Stimulated activated naive CD4-positive, alpha-beta T cell (primary cell): ENCODE results near the gene SLC8A2.
"Not testable (repeated sequence)": the region's sequence is repeated elsewhere in the genome, so short reads cannot be mapped to it uniquely, and the experiment has no call there.

ENCODE experiments used
- DNase-seq, 6 experiments: peaks; one replicate each; lab custom pipeline; 2025; lab: John Stamatoyannopoulos, UW

The SLC8A2 gene

DNA sequence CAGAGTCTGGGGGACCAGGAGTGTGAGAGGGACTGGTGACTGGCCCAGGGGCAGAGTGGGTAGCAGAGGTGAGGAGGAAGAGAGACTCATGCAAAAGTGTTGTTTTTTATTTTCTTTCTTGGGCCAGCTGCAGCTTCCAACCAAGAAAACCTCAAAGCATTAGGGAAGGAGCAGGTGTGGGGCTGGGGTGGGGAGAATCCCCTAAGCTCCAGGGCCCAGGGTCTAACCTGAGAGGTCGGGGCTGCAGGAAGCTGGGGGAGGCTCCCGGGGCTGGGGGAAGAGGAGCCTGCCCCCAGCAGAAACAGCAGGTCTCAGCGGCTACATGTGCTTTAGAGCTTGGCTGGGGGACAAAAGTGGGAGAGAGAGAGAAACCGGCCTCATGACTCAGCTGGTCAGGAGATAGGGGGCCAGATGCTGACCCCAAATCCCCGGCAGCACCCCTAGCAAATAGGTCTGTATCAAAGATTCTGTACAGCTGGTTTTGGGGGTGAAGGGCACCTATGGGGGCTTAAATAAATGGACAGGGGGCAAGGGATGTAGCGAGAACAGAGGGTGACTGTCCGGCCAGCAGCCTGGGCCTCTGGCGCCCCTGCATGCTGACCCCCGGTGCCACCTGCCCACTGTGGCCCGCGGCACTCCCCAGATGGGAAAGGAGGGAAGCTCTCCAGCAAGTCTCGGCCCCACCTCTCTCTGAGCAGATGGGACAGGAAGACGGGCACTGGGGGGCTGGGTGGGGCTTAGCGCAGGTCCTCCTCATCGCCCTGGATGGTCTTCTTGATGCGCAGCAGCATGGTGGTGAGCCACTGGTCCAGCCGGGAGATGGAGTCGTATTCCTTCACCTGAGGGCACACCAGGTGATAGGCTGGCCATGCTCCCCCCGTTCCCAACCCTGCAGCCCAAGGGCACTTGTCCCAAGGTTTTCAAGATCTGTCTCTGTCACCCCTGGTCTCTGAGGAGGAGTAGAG lies 16.1 kb upstream of the SLC8A2 start:
- DNase-seq: no peak

DNA sequence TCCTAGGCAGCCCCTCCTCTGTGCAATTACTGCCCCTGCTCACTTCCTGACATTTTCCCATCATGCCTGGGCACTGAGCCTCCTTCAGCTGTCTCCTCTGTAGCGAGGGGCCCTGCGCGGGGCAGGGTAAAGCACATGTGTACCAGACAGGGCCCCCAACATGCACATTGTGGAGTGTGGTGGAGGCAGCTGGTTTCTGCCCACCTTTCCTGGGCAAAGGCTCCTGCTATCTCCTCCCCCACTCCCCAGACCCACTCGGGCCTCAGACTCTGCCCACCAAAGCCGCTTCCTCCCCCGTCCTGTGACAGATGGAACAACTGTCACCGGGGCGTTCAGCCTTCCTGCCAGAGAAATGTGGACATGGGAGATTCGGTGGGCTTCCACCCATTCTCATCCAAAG lies 15.2 kb upstream of the SLC8A2 start:
- DNase-seq: no peak

DNA sequence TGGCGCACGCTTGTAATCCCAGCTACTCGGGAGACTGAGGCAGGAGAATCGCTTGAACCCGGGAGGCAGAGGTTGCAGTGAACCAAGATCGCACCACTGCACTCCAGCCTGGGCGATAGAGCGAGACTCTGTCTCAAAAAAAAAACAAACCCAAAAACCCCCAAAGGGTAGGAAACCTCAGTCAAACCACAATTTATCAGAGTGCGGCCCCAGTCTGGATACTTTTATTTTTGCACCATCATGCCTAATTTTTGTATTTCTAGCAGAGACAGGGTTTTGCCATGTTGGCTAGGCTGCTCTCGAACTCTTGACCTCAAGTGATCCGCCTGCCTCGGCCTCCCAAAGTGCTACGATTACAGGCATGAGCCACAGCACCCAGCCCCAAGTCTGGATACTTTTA lies 14.5 kb upstream of the SLC8A2 start:
- not testable (repeated sequence) for DNase-seq

DNA sequence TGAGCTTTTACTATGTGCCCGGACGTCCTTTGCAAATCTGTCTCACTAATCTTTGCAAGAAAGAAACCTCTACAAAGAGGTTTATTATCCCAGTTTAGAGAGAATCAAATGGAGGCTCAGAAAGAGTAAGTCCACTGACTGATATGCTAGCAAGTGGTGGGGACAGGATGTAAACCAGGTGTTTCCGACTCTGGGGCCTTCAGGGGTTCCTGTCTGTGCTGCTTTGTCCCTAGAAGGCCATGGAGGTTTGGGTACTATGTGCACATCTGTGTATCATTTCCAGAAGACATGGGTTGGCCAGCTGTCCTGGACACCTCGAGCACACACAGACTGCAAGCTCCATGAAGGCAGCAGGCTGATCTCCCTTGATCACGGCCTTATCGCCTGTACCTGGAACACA lies 13.5 kb upstream of the SLC8A2 start:
- DNase-seq: peak in 1 of 6 experiments; percentile 9

DNA sequence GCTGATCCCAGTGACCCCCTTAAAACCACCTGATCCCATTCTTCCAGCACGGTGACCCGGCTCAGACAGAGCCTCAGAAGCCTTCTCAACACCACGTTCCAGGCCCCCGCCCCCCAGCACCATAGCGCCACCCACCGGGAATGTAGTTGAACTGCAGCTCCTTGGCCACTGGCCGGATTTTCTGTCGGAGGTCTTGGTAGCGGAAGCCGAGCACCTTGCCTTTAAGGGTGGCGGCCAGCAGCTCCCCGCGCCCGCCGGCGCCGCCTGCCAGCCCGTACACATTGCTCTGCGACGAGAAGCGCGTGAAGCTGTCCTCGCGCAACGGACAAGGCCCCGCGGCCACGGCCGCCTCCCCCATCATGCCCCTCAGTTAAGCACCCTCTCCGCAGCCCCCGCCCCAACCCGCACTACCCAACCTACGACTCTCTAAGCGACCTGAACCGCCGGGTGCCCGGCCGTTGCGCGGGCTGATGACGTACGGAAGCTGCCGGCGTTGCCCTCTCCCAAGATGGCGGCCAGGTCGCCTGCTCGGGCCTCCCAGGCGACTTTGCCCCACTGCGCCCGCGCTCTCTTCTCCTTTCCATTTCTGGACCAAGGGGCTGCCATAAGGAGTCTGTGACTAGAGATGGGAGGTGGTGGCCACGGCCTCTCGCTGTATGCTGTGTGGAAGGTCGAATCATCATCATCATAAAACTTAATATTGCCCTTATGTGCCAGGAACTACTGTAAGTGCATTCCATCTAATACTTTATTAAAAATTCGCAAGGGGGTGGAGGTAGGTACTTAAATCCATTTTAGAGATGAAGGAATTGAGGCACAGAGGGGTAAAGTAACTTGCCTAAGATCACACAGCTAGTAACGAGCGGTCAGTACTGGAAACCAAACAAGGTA lies 12.4 kb upstream of the SLC8A2 start, which contains the start of gene KPTN:
TSS of gene KPTN (minus strand) at position 420 of the 891 bp plus-strand sequence. CDS start at position 361, 59 bp downstream.
- peak; percentile 81 to 95 (median 90) for DNase-seq

DNA sequence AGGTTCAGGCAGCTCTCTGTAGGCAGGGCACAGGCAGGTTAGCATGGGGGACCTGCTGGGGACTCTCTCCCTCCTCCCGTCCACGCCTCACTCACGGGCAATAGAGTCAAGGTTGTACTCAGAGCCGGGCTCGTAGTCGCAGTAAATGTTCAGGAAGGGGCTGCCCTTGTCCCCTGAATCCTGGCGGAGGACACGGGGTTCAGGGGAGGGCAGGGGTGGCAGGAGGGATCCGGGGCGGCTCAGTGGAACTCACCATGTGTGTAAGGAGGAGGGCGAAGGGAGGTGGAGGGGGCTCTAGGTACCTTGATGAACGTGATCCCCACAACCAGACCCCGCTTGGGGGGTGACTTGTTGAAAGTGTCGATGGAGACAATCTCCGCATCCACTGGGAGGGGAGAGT lies 11.5 kb upstream of the SLC8A2 start:
- DNase-seq: no peak

DNA sequence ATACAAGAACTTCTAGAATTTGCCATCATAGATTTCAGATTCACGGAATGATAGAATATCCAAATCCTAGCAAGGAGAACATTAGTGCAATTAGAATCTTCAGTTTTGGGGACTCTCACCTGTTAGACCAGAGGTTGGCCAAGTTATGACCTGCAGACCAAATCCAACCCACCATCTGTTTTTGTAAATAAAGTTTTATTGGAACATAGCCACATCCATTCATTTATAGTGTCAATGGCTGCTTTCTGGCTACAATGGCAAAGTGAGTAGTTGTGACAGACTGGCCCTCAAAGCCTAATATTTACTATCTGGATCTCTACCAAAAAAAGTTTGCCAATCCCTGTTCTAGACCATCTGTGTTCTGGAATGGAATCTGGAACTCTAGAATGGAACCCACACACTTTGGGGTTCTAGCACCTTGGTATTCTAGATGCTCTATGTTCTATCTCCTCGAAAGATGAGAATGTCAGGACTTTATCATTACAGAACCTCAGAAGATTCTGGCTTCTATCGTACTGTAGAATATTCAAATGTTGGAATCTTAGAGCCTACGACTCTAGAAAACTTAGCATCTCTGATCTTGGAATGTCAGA lies 9.9 kb upstream of the SLC8A2 start:
- no peak for DNase-seq

DNA sequence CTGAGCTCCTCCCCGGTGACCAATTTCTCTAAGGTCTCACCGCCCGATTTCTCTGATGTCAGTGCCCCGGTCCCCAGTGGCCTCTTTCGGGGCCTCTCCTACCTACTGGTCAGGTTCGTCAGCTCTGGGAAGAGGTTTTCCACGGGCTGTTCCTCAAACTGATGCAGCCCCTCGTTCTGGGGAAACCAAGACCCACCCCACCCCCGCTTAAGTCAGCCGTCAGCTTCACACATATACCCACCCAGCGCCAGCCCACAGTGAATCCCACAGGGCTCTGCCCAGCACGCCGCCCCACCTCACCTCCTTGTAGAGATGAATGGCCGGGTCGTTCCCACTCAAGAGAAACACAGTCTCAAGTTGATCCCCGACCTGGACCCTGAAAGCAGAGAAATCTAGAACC lies 9.0 kb upstream of the SLC8A2 start:
- DNase-seq: no peak

DNA sequence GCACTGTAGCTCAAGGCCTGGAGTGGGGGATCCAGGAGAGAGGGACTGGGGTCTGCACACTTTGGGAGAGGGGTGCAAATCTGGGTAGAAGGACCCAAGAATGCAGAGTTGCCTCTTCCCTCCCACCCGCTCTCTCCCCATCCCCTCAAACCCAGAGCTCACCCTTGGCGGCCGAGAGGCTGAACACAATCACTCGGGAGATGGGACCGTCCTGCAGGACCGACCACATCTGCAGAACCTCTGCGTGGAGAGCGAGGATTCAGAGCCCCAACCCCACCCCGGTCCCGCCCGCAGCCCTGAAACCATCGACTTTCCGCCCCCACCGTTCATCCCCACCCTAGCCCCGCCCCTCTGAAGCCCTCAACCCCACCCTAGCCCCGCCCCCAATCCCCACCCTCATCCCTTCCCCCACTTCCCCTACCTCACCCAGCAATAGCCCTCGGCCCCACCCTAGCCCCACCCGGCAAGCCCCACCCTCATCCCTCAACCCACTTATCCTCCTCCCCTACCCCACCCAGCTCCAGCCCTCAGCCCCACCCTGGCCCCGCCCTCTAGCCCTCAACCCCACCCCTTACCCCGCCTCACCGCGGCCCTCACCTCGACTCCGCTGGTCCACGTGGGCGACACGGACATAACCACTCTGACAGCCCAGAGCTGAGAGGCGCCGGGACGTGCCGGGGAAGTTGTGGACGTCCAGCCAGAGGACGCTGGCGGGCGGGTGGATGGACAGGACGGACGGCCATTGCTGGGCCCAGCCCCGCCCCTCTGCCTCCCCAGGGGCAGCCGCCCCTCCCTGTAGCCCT lies 8.2 kb upstream of the SLC8A2 start:
- DNase-seq: no peak

DNA sequence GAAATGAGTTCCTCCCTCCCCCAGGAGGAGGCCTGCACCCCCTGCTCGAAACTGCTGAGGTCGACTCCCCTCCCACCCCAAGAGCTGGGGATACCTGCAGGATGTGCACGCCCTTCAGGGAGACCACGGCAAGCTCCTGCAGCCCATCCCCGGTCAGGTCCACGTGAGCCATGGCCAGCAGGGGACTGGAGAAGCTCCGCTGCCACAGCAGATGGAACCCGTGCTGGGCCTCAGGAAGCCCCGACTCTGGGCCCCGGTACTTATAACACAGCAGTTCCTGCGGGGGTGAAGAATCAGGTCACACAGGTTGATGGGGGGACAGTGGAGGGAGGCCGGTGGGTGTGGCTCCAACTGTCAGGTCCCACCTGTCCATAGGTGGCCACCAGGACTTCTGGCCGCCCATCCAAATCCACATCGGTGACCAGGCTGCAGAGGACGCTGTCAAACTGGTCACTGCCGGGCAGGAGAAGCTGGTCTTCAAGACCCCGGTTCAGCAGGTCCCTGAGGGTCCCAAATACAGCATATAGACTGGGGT lies 4.8 kb upstream of the SLC8A2 start:
- no peak for DNase-seq

DNA sequence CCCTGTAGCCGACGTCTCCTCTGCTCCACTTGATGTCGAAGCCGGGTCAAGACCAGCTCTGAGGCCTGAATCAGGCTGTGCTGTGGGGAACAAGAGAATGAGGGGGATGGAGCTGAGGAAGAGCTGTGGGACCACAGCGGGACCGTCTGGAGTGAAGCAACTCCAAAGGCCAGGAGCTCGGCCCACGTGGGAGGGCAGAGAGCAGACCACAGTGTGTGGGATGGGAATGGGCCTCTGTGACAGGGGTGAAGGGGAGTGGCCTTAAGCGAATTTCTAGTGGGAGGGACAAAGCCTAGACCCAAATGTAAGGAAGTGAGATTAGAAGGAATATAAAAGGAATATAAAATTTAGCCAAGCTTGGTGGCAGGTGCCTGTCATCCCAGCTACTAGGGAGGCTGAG lies 3.8 kb upstream of the SLC8A2 start:
- no peak for DNase-seq

DNA sequence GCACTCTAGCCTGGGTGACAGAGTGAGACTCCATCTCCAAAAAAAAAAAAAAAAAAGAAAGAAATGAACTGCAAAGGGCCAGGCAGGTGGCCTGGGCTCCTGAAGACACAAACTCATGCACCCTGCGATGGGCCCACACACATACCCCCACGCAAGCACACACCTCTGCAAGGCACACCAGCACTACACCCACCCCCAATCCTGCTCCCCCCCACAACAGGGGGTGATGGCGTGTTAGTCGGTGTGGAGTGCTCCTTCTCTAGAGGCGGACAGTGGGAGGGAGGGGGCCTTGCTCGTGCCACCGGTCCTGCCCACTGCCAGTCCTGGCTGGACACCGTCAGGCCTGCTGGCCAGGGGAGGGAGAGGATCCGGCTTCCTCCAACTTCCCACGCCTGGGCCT lies 1.6 kb upstream of the SLC8A2 start:
- no peak for DNase-seq

DNA sequence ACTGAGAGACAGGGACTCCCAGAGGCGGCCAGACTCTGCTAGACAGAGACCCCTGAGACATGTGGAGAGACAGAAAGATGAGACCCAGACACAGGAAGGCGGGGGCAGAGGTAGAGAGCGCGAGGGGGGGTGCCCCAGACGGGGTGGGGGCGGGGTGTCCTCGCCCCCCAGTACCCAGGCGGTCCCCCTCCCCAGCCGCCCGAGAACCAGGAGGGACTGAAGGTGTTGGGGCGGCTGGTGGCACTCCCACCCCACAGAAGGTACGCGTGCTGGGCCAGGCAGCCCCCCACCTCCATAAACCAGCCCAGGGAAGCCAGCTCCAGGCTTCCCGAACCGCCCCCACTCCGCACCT lies 336 bp downstream of the SLC8A2 start:
- DNase-seq: no peak

DNA sequence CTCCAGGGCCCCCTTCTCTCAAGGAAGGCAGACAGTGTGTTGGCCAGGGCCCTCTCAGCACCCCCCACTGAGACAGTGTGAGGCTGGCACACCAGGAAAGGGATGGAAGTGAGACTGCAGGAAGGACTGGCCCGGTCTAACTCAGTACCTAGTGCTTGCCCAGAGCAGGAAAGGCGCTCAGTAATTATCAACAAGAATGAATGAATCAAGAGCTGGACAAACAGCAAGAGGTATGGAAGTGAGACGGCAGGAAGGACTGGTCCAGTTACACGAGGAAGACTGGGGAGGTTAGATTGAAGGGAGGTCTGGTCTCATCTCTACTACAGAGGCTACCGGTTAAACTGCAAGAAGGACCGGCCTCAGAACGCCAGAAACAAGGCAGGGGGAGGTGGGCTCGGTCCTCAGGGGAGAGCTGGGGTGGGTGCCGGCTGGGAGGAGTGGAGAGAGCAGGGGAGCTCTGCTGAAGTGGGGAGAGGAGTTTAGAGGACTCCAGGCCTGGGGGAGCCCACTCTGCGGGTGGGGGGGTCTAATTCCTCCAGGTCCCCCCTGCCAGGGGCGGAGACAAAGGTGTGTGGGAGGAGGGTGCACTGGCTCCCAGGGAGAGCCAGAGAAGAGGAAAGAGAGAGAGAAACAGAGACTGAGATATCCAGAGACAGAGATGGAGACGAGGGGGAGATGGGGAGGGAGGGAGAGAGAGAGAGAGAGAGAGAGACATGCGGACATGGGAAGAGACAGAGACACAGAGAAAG lies 1.1 kb downstream of the SLC8A2 start:
- peak in 1 of 6 experiments; percentile 13 for DNase-seq

DNA sequence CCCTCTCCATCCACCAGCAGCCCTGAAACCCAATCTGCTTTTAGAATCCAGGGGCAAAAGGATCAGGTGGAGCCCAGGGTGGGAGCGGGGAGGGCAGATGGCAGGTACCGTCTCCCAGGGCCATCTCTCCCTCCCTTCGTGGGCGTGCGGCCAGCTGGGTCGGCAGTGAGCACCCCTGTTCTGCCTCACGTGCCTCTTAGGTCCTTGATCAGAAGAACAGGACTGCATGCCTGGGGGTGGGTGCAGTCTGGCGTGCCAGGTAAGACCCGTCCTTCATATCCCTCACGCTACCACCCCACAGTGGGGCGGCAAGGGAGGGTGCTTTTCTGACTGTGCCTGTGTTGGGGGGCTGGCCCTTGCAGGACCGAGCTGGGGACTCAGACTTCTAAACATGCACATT lies 2.0 kb downstream of the SLC8A2 start:
- no peak for DNase-seq

DNA sequence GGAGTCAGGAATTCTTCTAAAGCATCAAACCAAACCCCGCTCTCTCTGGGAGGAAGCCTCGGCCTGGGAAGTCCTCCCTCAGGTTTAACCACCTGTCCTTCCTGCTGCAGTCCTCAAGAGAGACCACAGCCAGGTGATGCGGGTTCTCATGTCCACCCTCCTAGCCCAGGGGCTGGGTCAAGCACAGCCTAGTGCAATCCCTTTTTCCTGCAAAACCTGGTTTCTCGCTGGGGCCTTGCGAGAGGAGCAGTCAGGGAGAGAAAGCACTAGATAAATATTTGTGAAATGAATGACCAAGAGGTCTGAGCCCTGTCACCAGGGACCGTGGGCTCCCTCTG lies 2.4 kb downstream of the SLC8A2 start:
- DNase-seq: no peak

DNA sequence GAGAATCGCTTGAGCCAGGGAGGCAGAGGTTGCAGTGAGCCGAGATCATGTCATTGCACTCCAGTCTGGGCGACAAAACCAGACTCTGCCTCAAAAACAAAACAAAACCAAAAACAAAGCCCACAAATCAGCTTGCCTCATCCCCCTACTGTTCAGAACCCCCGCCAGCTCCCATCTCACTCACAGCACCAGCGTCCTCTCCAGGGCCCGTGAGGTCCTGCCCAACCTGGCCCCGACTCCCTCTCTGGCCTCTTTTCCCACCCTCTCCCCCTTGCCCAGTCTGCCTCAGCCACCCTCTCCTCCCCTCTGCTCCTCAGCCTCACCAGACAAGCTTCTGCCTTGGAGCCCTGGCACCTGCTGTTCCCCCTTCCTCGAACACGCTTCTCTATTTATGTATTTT lies 3.8 kb downstream of the SLC8A2 start:
- DNase-seq: no peak

DNA sequence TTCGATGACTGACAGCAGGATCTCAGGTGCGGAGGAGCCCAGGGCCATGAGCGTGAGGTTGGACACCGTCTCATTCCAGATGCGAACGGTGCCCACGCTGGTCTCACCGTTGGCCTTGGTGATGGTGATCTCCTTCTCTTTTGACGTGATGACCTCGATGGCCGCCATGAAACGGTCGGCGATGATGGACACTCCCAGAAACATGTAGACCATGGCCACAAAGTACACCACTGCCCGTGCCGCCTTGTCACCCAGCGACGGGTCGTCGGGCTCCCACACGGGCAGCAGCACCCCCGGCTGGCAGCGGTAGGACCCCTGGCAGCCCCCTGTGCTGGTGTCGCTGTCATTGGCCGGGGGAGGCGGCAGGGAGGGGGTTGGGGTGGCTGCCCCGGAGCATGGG lies 5.7 kb downstream of the SLC8A2 start:
- DNase-seq: no peak

DNA sequence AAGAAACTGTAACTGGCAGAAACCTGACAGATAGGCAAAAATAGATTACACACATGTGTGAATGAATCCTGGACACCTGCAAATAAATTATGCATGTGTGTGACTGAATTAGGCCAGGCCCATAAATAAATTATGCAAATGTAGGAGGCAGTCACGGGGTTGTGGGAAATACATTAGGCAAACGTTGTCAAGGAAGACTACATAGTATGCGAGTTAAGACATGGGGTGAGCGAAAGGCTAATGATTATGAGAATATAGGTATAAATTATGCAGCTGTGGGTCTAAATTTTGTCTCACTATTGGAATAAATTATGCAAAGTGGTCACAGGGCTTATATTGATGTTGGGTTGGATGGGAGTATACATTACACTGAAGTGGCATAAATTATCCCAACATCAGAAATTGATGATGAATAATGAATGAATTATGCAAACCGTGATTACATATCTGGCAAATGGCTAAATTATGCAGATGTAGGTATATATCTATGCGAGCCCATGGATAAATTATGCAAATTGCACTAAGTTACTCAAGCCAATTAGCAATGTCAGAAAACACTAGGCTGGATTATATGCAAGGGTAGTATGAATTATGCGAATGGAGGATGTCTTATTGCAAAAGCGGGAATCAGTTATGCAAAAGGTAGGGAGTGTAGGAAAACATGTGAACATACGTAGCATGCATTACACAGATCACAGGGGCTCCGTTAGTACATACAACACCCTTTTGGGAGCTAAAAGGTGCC lies 6.8 kb downstream of the SLC8A2 start:
- DNase-seq: no peak

DNA sequence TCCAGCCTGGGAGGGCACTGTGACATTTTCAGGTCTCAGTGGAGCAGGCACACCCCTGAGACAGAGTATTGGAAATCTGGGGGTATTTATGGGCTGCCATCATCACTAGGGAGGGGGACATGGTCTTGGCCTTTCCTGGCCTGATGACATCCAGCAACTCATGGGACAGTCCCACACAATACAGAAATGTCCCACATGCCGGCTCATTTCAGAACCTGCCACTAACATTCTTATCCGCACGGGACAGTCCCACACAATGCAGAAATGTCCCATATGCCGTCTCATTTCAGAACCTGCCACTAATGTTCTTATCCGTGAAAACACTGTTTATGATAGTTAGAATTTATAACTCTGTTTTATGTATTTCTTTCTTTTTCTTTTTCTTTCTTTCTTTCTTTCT lies 9.8 kb downstream of the SLC8A2 start:
- DNase-seq: no peak
